Right atrium auricular region (tissue), 2 donors: Measurements from ENCODE around the gene CEMIP. TPM values are rescaled to one million over a fixed set of nuclear protein-coding genes. Genes with fewer than 3 reads are reported as not detected.

Experiments
- DNase-seq: peaks from one replicate; pipeline ENCODE4 v3.0.0-alpha.2; 2019; ENCODE audit warnings: low spot score
- H3K27ac ChIP-seq, 2 donors: fragments of 200-600 bp; sonication (generic); 1 replicate in 1 of 2; 2 replicates in 1 of 2; pipeline ENCODE4 v1.5.1; 2016 to 2019
- H3K27me3 ChIP-seq, 2 donors: fragments of 200-600 bp; sonication (generic); one replicate each; pipeline versions ENCODE4 v1.5.1 to v1.6.0; 2017 to 2019
- H3K36me3 ChIP-seq: fragments of 200-600 bp; sonication (generic); one replicate; pipeline ENCODE4 v1.5.1; 2016
- H3K4me1 ChIP-seq, 2 donors: fragments of 200-600 bp; sonication (generic); one replicate each; pipeline versions ENCODE4 v1.5.1 to v1.6.0; 2017 to 2019
- H3K4me3 ChIP-seq, 2 donors: fragments of 200-600 bp; sonication (generic); 1 replicate in 1 of 2; 2 replicates in 1 of 2; pipeline ENCODE4 v1.5.1; 2017 to 2019; ENCODE audit warnings: mild to moderate bottlenecking in 1 of 2, moderate library complexity in 1 of 2
- H3K9me3 ChIP-seq, 2 donors: fragments of 200-600 bp; sonication (generic); one replicate each; pipeline ENCODE4 v1.5.1; 2019
- total RNA-seq, 2 donors: library from RNA; depleted of rRNA; stranded (reverse); fragments of >200 nt; gene quantifications; one replicate each; pipeline ENCODE4 v1.1.0, GENCODE V29; 2016
- TF ChIP-seq, protein P1 (sequence below), 2 donors: fragments of 200-600 bp; sonication (generic); IDR thresholded peaks; one replicate each; pipeline ENCODE4 v1.5.1; 2019; ENCODE audit warnings: antibody characterized with exemption in 2 of 2

Gene CEMIP
- total RNA-seq, 2 donors from 2014 or later = 0.22 to 2.9 TPM

DNA sequence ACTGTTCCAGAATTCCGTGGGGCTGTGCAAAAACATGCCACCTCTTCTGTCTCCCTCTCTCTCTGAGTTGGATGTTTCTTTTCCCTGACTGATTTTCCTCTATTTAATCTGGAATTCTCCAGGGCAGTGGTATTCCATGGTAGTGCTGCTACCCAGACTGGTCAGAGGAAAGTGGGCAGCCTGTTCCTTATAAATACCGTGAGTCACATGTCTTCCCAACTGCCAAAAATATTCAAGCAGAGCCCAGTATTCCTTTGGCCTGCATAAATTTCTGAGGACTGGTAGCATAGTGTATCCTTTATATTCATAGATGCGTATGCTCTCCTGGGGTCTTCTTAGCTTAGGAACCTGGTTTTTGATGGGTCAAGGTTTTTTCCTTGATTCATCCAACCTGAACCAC is 40.9 kb downstream of the CEMIP start:
- Histone ChIP-seq H3K4me1 (peaks cover 0 to 7% of the 10 kb centered on the region in 2 donors), H3K36me3 (no peaks in the 10 kb centered on the region), H3K9me3 (no peaks in the 10 kb centered on the region), H3K27me3 (no peaks in the 10 kb centered on the region), H3K4me3 (no peak overlapping the region), H3K27ac (no peak overlapping the region)
- DNase-seq = no peak
- TF ChIP-seq, protein P1, sequence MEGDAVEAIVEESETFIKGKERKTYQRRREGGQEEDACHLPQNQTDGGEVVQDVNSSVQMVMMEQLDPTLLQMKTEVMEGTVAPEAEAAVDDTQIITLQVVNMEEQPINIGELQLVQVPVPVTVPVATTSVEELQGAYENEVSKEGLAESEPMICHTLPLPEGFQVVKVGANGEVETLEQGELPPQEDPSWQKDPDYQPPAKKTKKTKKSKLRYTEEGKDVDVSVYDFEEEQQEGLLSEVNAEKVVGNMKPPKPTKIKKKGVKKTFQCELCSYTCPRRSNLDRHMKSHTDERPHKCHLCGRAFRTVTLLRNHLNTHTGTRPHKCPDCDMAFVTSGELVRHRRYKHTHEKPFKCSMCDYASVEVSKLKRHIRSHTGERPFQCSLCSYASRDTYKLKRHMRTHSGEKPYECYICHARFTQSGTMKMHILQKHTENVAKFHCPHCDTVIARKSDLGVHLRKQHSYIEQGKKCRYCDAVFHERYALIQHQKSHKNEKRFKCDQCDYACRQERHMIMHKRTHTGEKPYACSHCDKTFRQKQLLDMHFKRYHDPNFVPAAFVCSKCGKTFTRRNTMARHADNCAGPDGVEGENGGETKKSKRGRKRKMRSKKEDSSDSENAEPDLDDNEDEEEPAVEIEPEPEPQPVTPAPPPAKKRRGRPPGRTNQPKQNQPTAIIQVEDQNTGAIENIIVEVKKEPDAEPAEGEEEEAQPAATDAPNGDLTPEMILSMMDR (IDR thresholded peaks at IDR 0.05) = no peak

- TF ChIP-seq, protein P1 (IDR thresholded peaks at IDR 0.05) = no peak
- no peaks in the 10 kb centered on the region for H3K27me3 ChIP-seq
- no peaks in the 10 kb centered on the region for H3K36me3 ChIP-seq
- H3K4me3 ChIP-seq = no peak overlapping the region
- no peaks in the 10 kb centered on the region for H3K9me3 ChIP-seq
- H3K4me1 ChIP-seq = peaks cover 0 to 7% of the 10 kb centered on the region in 2 donors
- DNase-seq = no peak
- H3K27ac ChIP-seq = no peak overlapping the region
Observed at GRCh38 chr15:80822256-80822655, 43.1 kb downstream of the CEMIP start.

- Histone ChIP-seq H3K4me3 (no peak overlapping the region), H3K27me3 (no peaks in the 10 kb centered on the region), H3K36me3 (no peaks in the 10 kb centered on the region), H3K27ac (no peak overlapping the region), H3K4me1 (peaks cover 0 to 7% of the 10 kb centered on the region in 2 donors), H3K9me3 (no peaks in the 10 kb centered on the region)
- no peak for DNase-seq
- TF ChIP-seq, protein P1 (IDR thresholded peaks at IDR 0.05) = no peak
Observed at GRCh38 chr15:80822676-80823075, 43.5 kb downstream of the CEMIP start.

DNA sequence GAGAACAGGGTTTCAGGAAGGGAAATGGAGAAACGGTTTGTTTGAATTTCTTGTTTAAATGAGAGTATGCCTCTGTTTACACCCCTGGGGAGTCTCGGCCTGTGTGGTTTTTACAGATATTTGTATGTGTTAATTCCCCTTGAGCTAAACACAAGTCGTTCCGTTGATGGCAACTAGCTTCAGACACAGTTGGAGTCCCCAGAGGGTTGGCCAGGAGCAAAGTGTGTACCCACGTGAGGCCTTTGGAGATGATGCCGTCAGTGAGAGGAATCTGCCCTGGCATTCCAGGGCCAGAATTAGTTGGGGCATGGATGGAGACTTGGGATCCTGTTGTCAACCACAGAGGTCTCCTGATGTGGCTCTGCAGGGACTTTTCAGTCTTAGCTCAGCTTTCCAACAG is 44.0 kb downstream of the CEMIP start:
- Histone ChIP-seq H3K27ac (no peak overlapping the region), H3K36me3 (no peaks in the 10 kb centered on the region), H3K4me3 (no peak overlapping the region), H3K9me3 (no peaks in the 10 kb centered on the region), H3K27me3 (no peaks in the 10 kb centered on the region), H3K4me1 (peaks cover 0 to 7% of the 10 kb centered on the region in 2 donors)
- DNase-seq = no peak
- TF ChIP-seq, protein P1 (IDR thresholded peaks at IDR 0.05) = no peak

DNA sequence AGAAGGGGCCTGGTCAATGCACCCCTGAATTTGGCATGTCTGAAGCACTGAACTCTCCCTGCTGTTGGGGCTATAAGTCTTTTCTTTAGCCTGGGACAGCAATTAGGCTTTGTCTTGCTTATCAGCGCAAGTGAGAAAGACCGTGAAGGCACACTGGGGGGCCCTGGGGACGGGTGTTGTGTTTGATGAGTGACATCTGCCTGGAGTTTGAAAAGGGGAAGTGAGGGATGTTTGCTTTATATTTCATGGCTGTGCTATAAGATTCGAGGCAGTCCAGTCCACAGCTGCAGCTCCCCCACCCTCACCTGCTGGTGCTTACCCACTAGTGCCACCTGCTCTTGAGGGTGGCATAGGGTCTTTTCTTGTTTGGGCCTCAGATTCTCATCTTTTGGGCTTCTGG is 44.8 kb downstream of the CEMIP start:
- Histone ChIP-seq H3K36me3 (no peaks in the 10 kb centered on the region), H3K27ac (no peak overlapping the region), H3K4me3 (no peak overlapping the region), H3K9me3 (no peaks in the 10 kb centered on the region), H3K27me3 (no peaks in the 10 kb centered on the region), H3K4me1 (peaks cover 0 to 3% of the 10 kb centered on the region in 2 donors)
- no peak for DNase-seq
- TF ChIP-seq, protein P1 (IDR thresholded peaks at IDR 0.05) = no peak

GRCh38 chr15:80825361-80826030 is 46.3 kb downstream of the CEMIP start:
- Histone ChIP-seq H3K9me3 (no peaks in the 10 kb centered on the region), H3K27me3 (no peaks in the 10 kb centered on the region), H3K36me3 (no peaks in the 10 kb centered on the region), H3K4me1 (no peaks in the 10 kb centered on the region), H3K27ac (no peak overlapping the region), H3K4me3 (no peak overlapping the region)
- TF ChIP-seq, protein P1 (IDR thresholded peaks at IDR 0.05) = no peak
- DNase-seq = no peak
